ENCODE data around the gene C2CD2L. TPM values are rescaled to one million over a fixed set of nuclear protein-coding genes. Genes with fewer than 3 reads are reported as not detected.

C2CD2L gene
- total and polyA plus RNA-seq, 2 of the 13 experiments (the other 11 are each of a cell fraction or from before 2014, with no cell fraction given), result 3.7 to 5.5 TPM

DNA sequence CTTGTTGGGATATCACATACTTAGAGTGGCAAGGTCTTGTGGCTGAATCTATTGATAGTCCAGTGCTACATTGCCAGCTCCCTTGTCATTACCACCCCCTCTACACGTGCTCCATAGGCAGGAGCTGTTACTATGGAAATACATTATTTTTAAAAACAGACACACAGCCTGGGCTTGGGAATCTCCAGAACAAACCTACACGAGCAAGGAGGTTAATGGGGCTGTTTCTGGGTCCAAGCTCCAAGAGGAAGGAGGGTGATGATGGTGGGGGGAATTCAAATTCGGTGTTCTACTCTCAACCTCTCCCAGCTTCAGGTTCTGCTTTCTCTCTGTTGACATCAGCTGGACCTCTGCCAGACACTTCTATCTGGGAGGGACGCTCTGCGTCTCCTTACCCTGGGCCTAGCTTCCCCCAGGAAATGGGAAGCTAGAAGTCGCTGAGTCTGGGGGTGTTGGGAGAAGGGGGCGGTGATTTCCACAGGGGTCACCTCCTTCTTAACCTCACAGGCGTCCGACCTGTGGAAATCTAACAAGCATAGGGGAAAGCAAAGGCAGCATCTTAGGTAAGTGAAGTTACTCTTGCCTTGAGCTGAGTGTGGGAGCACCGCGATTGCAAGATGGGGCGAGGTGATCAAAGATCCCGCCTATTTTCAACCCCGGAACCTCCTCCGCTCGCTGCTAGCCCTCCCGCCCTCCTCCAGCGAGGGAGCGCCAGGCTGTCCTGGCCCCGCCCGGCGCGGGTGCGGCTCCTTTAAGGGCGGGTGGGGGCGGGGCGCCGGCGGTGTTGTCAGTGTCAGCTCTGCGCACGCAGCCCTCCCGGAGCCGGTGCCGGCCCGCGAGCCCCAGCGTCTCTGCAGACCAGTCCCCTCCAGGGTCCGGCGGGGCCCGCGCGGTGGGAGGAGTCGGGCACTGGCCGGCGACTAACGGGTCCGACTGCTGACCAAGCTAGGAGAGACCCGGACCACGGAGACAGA, at the start of gene C2CD2L (continued):
- TF ChIP-seq, protein P1, sequence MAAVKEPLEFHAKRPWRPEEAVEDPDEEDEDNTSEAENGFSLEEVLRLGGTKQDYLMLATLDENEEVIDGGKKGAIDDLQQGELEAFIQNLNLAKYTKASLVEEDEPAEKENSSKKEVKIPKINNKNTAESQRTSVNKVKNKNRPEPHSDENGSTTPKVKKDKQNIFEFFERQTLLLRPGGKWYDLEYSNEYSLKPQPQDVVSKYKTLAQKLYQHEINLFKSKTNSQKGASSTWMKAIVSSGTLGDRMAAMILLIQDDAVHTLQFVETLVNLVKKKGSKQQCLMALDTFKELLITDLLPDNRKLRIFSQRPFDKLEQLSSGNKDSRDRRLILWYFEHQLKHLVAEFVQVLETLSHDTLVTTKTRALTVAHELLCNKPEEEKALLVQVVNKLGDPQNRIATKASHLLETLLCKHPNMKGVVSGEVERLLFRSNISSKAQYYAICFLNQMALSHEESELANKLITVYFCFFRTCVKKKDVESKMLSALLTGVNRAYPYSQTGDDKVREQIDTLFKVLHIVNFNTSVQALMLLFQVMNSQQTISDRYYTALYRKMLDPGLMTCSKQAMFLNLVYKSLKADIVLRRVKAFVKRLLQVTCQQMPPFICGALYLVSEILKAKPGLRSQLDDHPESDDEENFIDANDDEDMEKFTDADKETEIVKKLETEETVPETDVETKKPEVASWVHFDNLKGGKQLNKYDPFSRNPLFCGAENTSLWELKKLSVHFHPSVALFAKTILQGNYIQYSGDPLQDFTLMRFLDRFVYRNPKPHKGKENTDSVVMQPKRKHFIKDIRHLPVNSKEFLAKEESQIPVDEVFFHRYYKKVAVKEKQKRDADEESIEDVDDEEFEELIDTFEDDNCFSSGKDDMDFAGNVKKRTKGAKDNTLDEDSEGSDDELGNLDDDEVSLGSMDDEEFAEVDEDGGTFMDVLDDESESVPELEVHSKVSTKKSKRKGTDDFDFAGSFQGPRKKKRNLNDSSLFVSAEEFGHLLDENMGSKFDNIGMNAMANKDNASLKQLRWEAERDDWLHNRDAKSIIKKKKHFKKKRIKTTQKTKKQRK (IDR thresholded peaks at IDR 0.05; ENCODE audit: low read length), result no peak
- TF ChIP-seq, protein P2, sequence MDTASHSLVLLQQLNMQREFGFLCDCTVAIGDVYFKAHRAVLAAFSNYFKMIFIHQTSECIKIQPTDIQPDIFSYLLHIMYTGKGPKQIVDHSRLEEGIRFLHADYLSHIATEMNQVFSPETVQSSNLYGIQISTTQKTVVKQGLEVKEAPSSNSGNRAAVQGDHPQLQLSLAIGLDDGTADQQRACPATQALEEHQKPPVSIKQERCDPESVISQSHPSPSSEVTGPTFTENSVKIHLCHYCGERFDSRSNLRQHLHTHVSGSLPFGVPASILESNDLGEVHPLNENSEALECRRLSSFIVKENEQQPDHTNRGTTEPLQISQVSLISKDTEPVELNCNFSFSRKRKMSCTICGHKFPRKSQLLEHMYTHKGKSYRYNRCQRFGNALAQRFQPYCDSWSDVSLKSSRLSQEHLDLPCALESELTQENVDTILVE (CRISPR knock-in tag; IDR thresholded peaks at IDR 0.05), result no peak
- TF ChIP-seq ZNF607 (CRISPR knock-in tag; IDR thresholded peaks at IDR 0.05; ENCODE audit: borderline replicate concordance) (no peak), MED13 (CRISPR knock-in tag; IDR thresholded peaks at IDR 0.05) (no peak; the same call in 1 of the 2 replicates), HOXA9 (CRISPR knock-in tag; IDR thresholded peaks at IDR 0.05; ENCODE audit: borderline replicate concordance) (no peak), ZNF761 (CRISPR knock-in tag; conservative IDR thresholded peaks at IDR 0.05) (no peak; the same call in 1 of the 2 replicates), U2AF2 (IDR thresholded peaks at IDR 0.05; ENCODE audit: low read depth, low read length) (no peak), NR2C2 (CRISPR knock-in tag; IDR thresholded peaks at IDR 0.05; ENCODE audit: borderline replicate concordance) (peak; percentile 53; the same call in 1 of the 2 replicates), ZNF282 (IDR thresholded peaks at IDR 0.05; ENCODE audit: partially characterized antibody) (no peak), MTF1 (CRISPR knock-in tag; IDR thresholded peaks at IDR 0.05) (no peak), ZNF775 (CRISPR knock-in tag; IDR thresholded peaks at IDR 0.05; ENCODE audit: borderline replicate concordance) (no peak), ZNF569 (CRISPR knock-in tag; IDR thresholded peaks at IDR 0.05; ENCODE audit: borderline replicate concordance) (no peak)
- TF ChIP-seq, protein P3, sequence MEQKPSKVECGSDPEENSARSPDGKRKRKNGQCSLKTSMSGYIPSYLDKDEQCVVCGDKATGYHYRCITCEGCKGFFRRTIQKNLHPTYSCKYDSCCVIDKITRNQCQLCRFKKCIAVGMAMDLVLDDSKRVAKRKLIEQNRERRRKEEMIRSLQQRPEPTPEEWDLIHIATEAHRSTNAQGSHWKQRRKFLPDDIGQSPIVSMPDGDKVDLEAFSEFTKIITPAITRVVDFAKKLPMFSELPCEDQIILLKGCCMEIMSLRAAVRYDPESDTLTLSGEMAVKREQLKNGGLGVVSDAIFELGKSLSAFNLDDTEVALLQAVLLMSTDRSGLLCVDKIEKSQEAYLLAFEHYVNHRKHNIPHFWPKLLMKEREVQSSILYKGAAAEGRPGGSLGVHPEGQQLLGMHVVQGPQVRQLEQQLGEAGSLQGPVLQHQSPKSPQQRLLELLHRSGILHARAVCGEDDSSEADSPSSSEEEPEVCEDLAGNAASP (CRISPR knock-in tag; IDR thresholded peaks at IDR 0.05; ENCODE audit: borderline replicate concordance), result no peak
- TF ChIP-seq, protein P4, sequence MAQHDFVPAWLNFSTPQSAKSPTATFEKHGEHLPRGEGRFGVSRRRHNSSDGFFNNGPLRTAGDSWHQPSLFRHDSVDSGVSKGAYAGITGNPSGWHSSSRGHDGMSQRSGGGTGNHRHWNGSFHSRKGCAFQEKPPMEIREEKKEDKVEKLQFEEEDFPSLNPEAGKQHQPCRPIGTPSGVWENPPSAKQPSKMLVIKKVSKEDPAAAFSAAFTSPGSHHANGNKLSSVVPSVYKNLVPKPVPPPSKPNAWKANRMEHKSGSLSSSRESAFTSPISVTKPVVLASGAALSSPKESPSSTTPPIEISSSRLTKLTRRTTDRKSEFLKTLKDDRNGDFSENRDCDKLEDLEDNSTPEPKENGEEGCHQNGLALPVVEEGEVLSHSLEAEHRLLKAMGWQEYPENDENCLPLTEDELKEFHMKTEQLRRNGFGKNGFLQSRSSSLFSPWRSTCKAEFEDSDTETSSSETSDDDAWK (CRISPR knock-in tag; IDR thresholded peaks at IDR 0.05), result no peak
- TF ChIP-seq, protein P5, sequence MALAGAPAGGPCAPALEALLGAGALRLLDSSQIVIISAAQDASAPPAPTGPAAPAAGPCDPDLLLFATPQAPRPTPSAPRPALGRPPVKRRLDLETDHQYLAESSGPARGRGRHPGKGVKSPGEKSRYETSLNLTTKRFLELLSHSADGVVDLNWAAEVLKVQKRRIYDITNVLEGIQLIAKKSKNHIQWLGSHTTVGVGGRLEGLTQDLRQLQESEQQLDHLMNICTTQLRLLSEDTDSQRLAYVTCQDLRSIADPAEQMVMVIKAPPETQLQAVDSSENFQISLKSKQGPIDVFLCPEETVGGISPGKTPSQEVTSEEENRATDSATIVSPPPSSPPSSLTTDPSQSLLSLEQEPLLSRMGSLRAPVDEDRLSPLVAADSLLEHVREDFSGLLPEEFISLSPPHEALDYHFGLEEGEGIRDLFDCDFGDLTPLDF (CRISPR knock-in tag; IDR thresholded peaks at IDR 0.05), result peak; percentile 56; the same call in 1 of the 2 replicates
- TF ChIP-seq, protein P6, sequence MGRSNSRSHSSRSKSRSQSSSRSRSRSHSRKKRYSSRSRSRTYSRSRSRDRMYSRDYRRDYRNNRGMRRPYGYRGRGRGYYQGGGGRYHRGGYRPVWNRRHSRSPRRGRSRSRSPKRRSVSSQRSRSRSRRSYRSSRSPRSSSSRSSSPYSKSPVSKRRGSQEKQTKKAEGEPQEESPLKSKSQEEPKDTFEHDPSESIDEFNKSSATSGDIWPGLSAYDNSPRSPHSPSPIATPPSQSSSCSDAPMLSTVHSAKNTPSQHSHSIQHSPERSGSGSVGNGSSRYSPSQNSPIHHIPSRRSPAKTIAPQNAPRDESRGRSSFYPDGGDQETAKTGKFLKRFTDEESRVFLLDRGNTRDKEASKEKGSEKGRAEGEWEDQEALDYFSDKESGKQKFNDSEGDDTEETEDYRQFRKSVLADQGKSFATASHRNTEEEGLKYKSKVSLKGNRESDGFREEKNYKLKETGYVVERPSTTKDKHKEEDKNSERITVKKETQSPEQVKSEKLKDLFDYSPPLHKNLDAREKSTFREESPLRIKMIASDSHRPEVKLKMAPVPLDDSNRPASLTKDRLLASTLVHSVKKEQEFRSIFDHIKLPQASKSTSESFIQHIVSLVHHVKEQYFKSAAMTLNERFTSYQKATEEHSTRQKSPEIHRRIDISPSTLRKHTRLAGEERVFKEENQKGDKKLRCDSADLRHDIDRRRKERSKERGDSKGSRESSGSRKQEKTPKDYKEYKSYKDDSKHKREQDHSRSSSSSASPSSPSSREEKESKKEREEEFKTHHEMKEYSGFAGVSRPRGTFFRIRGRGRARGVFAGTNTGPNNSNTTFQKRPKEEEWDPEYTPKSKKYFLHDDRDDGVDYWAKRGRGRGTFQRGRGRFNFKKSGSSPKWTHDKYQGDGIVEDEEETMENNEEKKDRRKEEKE (IDR thresholded peaks at IDR 0.05), result no peak

All from HepG2 (cell line).